ENCODE measurements around the gene XAB2. TPM values are rescaled to one million over a fixed set of nuclear protein-coding genes. Genes with fewer than 3 reads are reported as not detected.

Gene XAB2
- total RNA-seq, 1 experiment from 2014 or later: 84.4 TPM

GRCh38 chr19:7628589-7629311, 595 bp downstream of the XAB2 start:
- H3K9ac ChIP-seq (ENCODE audit: low read length): peak overlapping the region; percentile 89
- BruUV-seq (replicated peaks): TSS peak; percentile 85
- H3F3A ChIP-seq (ENCODE audit: low read length, unreplicated experiment): no peaks in the 10 kb centered on the region
- H3K27me3 ChIP-seq (ENCODE audit: low read length): no peaks in the 10 kb centered on the region
- CTCF ChIA-PET: interaction anchor here (0.8 to 1.3 kb wide), 3 partner anchors 31 to 60 kb away, joined by 3 to 14 read pairs (median 3); partner anchors contain the start of gene TRAPPC5
- H3K4me1 ChIP-seq (ENCODE audit: insufficient read depth, low read length): peaks cover 15% of the 10 kb centered on the region
- H3K27ac ChIP-seq (ENCODE audit: low read length): no peak overlapping the region
- H3K4me2 ChIP-seq (ENCODE audit: low read length): peak overlapping the region; percentile 95
- TF ChIP-seq CTCF (conservative IDR thresholded peaks at IDR 0.05; ENCODE audit: low read depth, low read length): no peak
- TF ChIP-seq EZH2 (IDR thresholded peaks at IDR 0.05; ENCODE audit: low read length, unreplicated experiment): no peak
- no peak for TF ChIP-seq EZH2phosphoT487 (IDR thresholded peaks at IDR 0.05; ENCODE audit: borderline replicate concordance, low read length)
- POLR2A ChIA-PET (ENCODE audit: unreplicated experiment): interaction anchor here (0.5 to 1.8 kb wide), 3 partner anchors 60 to 151 kb away, joined by 3 to 48 read pairs (median 4); no protein-coding TSS in a partner anchor
- DNase-seq (no peak), ATAC-seq (no peak)
- intact Hi-C loops (cut with micrococcal nuclease): no loop called here
- H3K9me3 ChIP-seq (ENCODE audit: low read length): no peaks in the 10 kb centered on the region
- H3K79me2 ChIP-seq (ENCODE audit: low read length): peaks cover 57% of the 10 kb centered on the region
- no peaks in the 10 kb centered on the region for H3K9me2 ChIP-seq (replicated peaks; ENCODE audit: low read length)
- peak overlapping the region; percentile 43; the same call in 1 of the 2 replicates for H2AFZ ChIP-seq (ENCODE audit: low read length)
- peak overlapping the region; percentile 87 for H3K4me3 ChIP-seq (ENCODE audit: low read length)
- no peaks in the 10 kb centered on the region for H4K20me1 ChIP-seq (ENCODE audit: low read length)
- peaks cover 13% of the 10 kb centered on the region; the same call in 1 of the 2 replicates for H3K36me3 ChIP-seq (ENCODE audit: low read depth, low read length)

GRCh38 chr19:7627166-7627565, 2.2 kb downstream of the XAB2 start:
- ChIA-PET POLR2A (ENCODE audit: unreplicated experiment) (no interaction called here), CTCF (no interaction called here)
- no peaks in the 10 kb centered on the region for H3F3A ChIP-seq (ENCODE audit: low read length, unreplicated experiment)
- ATAC-seq (no peak), DNase-seq (no peak)
- H3K79me2 ChIP-seq (ENCODE audit: low read length): peaks cover 57% of the 10 kb centered on the region
- peaks cover 15% of the 10 kb centered on the region for H3K4me1 ChIP-seq (ENCODE audit: insufficient read depth, low read length)
- no peaks in the 10 kb centered on the region for H3K9me2 ChIP-seq (replicated peaks; ENCODE audit: low read length)
- H3K4me3 ChIP-seq (ENCODE audit: low read length): no peak overlapping the region
- H2AFZ ChIP-seq (ENCODE audit: low read length): no peak overlapping the region
- no TSS peak for BruUV-seq (replicated peaks)
- TF ChIP-seq CTCF (conservative IDR thresholded peaks at IDR 0.05; ENCODE audit: low read depth, low read length): no peak
- no peak for TF ChIP-seq EZH2 (IDR thresholded peaks at IDR 0.05; ENCODE audit: low read length, unreplicated experiment)
- no peak for TF ChIP-seq EZH2phosphoT487 (IDR thresholded peaks at IDR 0.05; ENCODE audit: borderline replicate concordance, low read length)
- H4K20me1 ChIP-seq (ENCODE audit: low read length): no peaks in the 10 kb centered on the region
- no peak overlapping the region for H3K4me2 ChIP-seq (ENCODE audit: low read length)
- H3K9me3 ChIP-seq (ENCODE audit: low read length): no peaks in the 10 kb centered on the region
- no peaks in the 10 kb centered on the region for H3K27me3 ChIP-seq (ENCODE audit: low read length)
- no peak overlapping the region for H3K27ac ChIP-seq (ENCODE audit: low read length)
- intact Hi-C loops (cut with micrococcal nuclease): no loop called here
- no peak overlapping the region for H3K9ac ChIP-seq (ENCODE audit: low read length)
- H3K36me3 ChIP-seq (ENCODE audit: low read depth, low read length): peaks cover 24% of the 10 kb centered on the region; the same call in 1 of the 2 replicates

Measured in PC-3 (cell line).